ENCODE data around the gene EMCN.

- TF ChIP-seq CTCF (conservative IDR thresholded peaks at IDR 0.05; ENCODE audit: low read length) (no peak), EZH2phosphoT487 (IDR thresholded peaks at IDR 0.05; ENCODE audit: borderline replicate concordance) (no peak)
Observed at GRCh38 chr4:100414016-100414790, 103.6 kb downstream of the EMCN start.

Data from Loucy (cell line).